ENCODE measurements around the gene CPD.

CPD gene

GRCh38 chr17:30357476-30357875, 21.3 kb upstream of the CPD start:
- Histone ChIP-seq H3K9ac (ENCODE audit: low read depth, low read length) (no peak overlapping the region), H3K27me3 (ENCODE audit: control insufficient read depth, insufficient read depth, low read length) (peaks cover 16% of the 10 kb centered on the region), H3K36me3 (ENCODE audit: insufficient read depth, low read length) (no peaks in the 10 kb centered on the region), H3K4me3 (ENCODE audit: low read length) (no peak overlapping the region), H3K4me2 (ENCODE audit: low read length) (no peak overlapping the region), H3K4me1 (ENCODE audit: control insufficient read depth, insufficient read depth, low read length) (no peaks in the 10 kb centered on the region), H3K9me3 (replicated peaks; ENCODE audit: low read length) (no peaks in the 10 kb centered on the region)

GRCh38 chr17:30358055-30358760, 20.5 kb upstream of the CPD start:
- Histone ChIP-seq H3K27me3 (ENCODE audit: control insufficient read depth, insufficient read depth, low read length) (peaks cover 16% of the 10 kb centered on the region), H3K4me1 (ENCODE audit: control insufficient read depth, insufficient read depth, low read length) (no peaks in the 10 kb centered on the region), H3K4me3 (ENCODE audit: low read length) (no peak overlapping the region), H3K4me2 (ENCODE audit: low read length) (no peak overlapping the region), H3K36me3 (ENCODE audit: insufficient read depth, low read length) (no peaks in the 10 kb centered on the region), H3K9me3 (replicated peaks; ENCODE audit: low read length) (no peaks in the 10 kb centered on the region), H3K9ac (ENCODE audit: low read depth, low read length) (no peak overlapping the region)

- Histone ChIP-seq H3K4me1 (ENCODE audit: control insufficient read depth, insufficient read depth, low read length) (no peaks in the 10 kb centered on the region), H3K36me3 (ENCODE audit: insufficient read depth, low read length) (no peaks in the 10 kb centered on the region), H3K4me2 (ENCODE audit: low read length) (no peak overlapping the region), H3K27me3 (ENCODE audit: control insufficient read depth, insufficient read depth, low read length) (peaks cover 12% of the 10 kb centered on the region), H3K9ac (ENCODE audit: low read depth, low read length) (no peak overlapping the region), H3K4me3 (ENCODE audit: low read length) (no peak overlapping the region), H3K9me3 (replicated peaks; ENCODE audit: low read length) (no peaks in the 10 kb centered on the region)
Observed at GRCh38 chr17:30360086-30360808, 18.5 kb upstream of the CPD start.

GRCh38 chr17:30361766-30362279, 16.9 kb upstream of the CPD start:
- Histone ChIP-seq H3K4me3 (ENCODE audit: low read length) (no peak overlapping the region), H3K9ac (ENCODE audit: low read depth, low read length) (no peak overlapping the region)

GRCh38 chr17:30363715-30364202, 15.0 kb upstream of the CPD start:
- no peak overlapping the region for H3K4me3 ChIP-seq (ENCODE audit: low read length)
- no peak overlapping the region for H3K4me2 ChIP-seq (ENCODE audit: low read length)
- H3K9ac ChIP-seq (ENCODE audit: low read depth, low read length), result no peak overlapping the region
- no peaks in the 10 kb centered on the region for H3K4me1 ChIP-seq (ENCODE audit: control insufficient read depth, insufficient read depth, low read length)
- no peaks in the 10 kb centered on the region for H3K9me3 ChIP-seq (replicated peaks; ENCODE audit: low read length)
- peaks cover 12% of the 10 kb centered on the region for H3K27me3 ChIP-seq (ENCODE audit: control insufficient read depth, insufficient read depth, low read length)
- H3K36me3 ChIP-seq (ENCODE audit: insufficient read depth, low read length), result no peaks in the 10 kb centered on the region

More at GRCh38 chr17:30361766-30362279, 16.9 kb upstream of the CPD start:
- H3K4me2 ChIP-seq (ENCODE audit: low read length), result no peak overlapping the region
- H3K9me3 ChIP-seq (replicated peaks; ENCODE audit: low read length), result no peaks in the 10 kb centered on the region
- no peaks in the 10 kb centered on the region for H3K36me3 ChIP-seq (ENCODE audit: insufficient read depth, low read length)
- H3K4me1 ChIP-seq (ENCODE audit: control insufficient read depth, insufficient read depth, low read length), result no peaks in the 10 kb centered on the region
- H3K27me3 ChIP-seq (ENCODE audit: control insufficient read depth, insufficient read depth, low read length), result peaks cover 15% of the 10 kb centered on the region

- H3K4me3 ChIP-seq (ENCODE audit: low read length), result no peak overlapping the region
- no peaks in the 10 kb centered on the region for H3K9me3 ChIP-seq (replicated peaks; ENCODE audit: low read length)
- H3K9ac ChIP-seq (ENCODE audit: low read depth, low read length), result no peak overlapping the region
- no peak overlapping the region for H3K4me2 ChIP-seq (ENCODE audit: low read length)
- no peaks in the 10 kb centered on the region for H3K36me3 ChIP-seq (ENCODE audit: insufficient read depth, low read length)
- H3K4me1 ChIP-seq (ENCODE audit: control insufficient read depth, insufficient read depth, low read length), result peaks cover 3% of the 10 kb centered on the region
- peaks cover 19% of the 10 kb centered on the region for H3K27me3 ChIP-seq (ENCODE audit: control insufficient read depth, insufficient read depth, low read length)
Observed at GRCh38 chr17:30366536-30366935, 12.2 kb upstream of the CPD start.

- Histone ChIP-seq H3K27me3 (ENCODE audit: control insufficient read depth, insufficient read depth, low read length) (peaks cover 19% of the 10 kb centered on the region), H3K9me3 (replicated peaks; ENCODE audit: low read length) (no peaks in the 10 kb centered on the region), H3K4me1 (ENCODE audit: control insufficient read depth, insufficient read depth, low read length) (peaks cover 3% of the 10 kb centered on the region), H3K4me3 (ENCODE audit: low read length) (no peak overlapping the region), H3K9ac (ENCODE audit: low read depth, low read length) (no peak overlapping the region), H3K36me3 (ENCODE audit: insufficient read depth, low read length) (no peaks in the 10 kb centered on the region), H3K4me2 (ENCODE audit: low read length) (no peak overlapping the region)
Observed at GRCh38 chr17:30368912-30369720, 9.6 kb upstream of the CPD start.

- Histone ChIP-seq H3K9me3 (replicated peaks; ENCODE audit: low read length) (no peaks in the 10 kb centered on the region), H3K4me3 (ENCODE audit: low read length) (no peak overlapping the region), H3K4me2 (ENCODE audit: low read length) (no peak overlapping the region), H3K9ac (ENCODE audit: low read depth, low read length) (no peak overlapping the region), H3K27me3 (ENCODE audit: control insufficient read depth, insufficient read depth, low read length) (peaks cover 25% of the 10 kb centered on the region), H3K36me3 (ENCODE audit: insufficient read depth, low read length) (no peaks in the 10 kb centered on the region), H3K4me1 (ENCODE audit: control insufficient read depth, insufficient read depth, low read length) (peaks cover 3% of the 10 kb centered on the region)
Observed at GRCh38 chr17:30369995-30370394, 8.7 kb upstream of the CPD start.

GRCh38 chr17:30372755-30373154, 6.0 kb upstream of the CPD start:
- no peak overlapping the region for H3K4me3 ChIP-seq (ENCODE audit: low read length)
- H3K36me3 ChIP-seq (ENCODE audit: insufficient read depth, low read length), result no peaks in the 10 kb centered on the region
- H3K4me1 ChIP-seq (ENCODE audit: control insufficient read depth, insufficient read depth, low read length), result peaks cover 14% of the 10 kb centered on the region
- H3K9ac ChIP-seq (ENCODE audit: low read depth, low read length), result no peak overlapping the region
- H3K4me2 ChIP-seq (ENCODE audit: low read length), result no peak overlapping the region
- H3K27me3 ChIP-seq (ENCODE audit: control insufficient read depth, insufficient read depth, low read length), result peaks cover 13% of the 10 kb centered on the region
- no peaks in the 10 kb centered on the region for H3K9me3 ChIP-seq (replicated peaks; ENCODE audit: low read length)

GRCh38 chr17:30375661-30376060, 3.1 kb upstream of the CPD start:
- H3K4me2 ChIP-seq (ENCODE audit: low read length), result no peak overlapping the region
- no peaks in the 10 kb centered on the region for H3K9me3 ChIP-seq (replicated peaks; ENCODE audit: low read length)
- no peak overlapping the region for H3K9ac ChIP-seq (ENCODE audit: low read depth, low read length)
- H3K36me3 ChIP-seq (ENCODE audit: insufficient read depth, low read length), result no peaks in the 10 kb centered on the region
- H3K4me1 ChIP-seq (ENCODE audit: control insufficient read depth, insufficient read depth, low read length), result peaks cover 28% of the 10 kb centered on the region
- no peak overlapping the region for H3K4me3 ChIP-seq (ENCODE audit: low read length)
- H3K27me3 ChIP-seq (ENCODE audit: control insufficient read depth, insufficient read depth, low read length), result peaks cover 6% of the 10 kb centered on the region
